Stimulated activated CD4-positive, alpha-beta T cell treated with anti-CD3 and anti-CD28 coated beads, Interleukin-4, amount 100 ng/mL, for 4 hours (primary cell): Measurements from ENCODE around the gene DDIT3.
"Not testable (repeated sequence)": the region's sequence is repeated elsewhere in the genome, so short reads cannot be mapped to it uniquely, and the experiment has no call there.

Experiments used
- DNase-seq, 2 experiments: peaks; one replicate each; pipeline ENCODE4 v3.0.0-alpha.2; 2020

DDIT3 gene

GRCh38 chr12:57524814-57525614 lies 4.7 kb upstream of the DDIT3 start:
- DNase-seq = no peak

DNA sequence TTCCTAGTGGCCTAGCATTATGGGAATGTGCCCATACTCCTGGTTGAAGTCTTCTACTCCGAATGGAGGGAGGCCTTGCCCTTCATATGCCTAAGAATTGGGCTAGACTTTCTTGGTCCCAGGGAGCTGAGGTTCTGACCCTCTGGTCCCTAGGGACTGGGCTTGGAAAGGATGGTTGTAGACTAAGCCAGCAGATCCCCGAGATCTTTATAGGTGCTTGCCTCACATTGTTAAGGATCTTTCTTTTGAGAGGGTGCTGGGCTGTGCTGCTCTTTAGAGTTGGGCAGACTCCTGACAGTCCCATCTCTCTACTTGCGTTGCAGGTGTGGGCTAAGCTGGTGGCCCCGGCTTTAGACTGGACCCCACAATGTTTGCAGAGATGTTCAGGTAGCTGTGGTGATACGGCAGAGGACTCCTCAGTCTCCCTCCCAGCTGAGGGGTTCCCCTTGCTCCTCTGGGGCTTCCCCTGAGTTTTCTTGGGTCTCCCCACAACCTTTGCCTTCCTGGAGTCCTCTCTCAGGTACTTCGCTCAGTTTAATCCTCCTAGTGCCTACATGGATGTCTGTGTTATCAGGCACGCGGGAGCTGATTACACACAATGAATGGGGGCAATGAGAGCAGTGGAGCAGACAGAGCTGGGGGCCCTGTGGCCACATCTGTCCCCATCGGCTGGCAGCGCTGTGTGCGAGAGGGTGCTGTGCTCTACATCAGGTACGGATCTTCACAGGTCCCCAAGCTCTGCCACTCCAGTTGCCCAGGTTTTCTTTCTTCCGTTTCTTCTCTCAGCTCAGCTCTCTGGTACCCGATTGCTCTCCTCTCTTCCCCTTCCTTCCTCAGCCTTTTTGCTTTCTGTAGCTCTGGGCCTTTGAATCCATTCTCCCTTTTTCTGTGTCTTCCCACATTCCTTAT lies 3.6 kb upstream of the DDIT3 start:
- no peak for DNase-seq

DNA sequence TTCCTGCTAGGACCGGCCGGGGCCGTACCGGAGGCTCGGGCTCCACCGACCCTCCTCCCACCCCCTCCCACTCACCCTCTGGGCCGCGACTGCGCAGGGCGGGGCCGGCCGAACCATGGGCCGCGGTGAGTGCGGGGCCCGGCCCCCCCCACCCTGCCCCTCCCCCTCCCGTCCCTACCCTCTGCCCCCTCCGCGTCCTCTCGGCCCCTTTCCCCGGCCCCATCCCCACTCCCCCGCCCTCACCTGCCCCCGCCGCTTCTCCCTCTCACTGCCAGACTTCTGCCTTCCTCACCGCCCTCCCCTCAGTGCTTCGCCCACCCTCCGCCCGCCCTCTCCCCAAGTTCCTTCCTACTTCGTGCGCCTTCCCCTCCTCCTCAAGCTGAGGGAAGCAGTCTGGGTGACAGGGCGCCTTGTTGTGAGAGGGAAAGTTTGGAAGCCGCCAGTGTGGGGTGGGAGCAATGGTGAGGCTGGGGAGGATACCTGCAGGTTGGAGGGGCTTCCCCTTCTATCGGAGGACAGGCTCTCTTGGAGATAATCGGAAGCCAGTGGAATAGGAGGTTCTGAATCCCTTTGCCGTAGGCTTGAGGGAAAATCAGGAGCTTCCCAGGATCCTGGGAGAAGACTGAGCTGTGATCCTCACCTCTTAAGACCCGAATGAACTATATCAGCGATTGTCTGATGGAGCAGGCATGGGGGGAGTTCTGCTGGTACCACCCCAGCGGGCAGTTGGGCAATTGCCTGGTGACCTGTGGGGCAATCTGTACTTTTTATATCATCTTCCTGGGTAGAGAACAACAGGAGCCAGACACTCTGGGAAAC lies 2.8 kb upstream of the DDIT3 start:
- peak in 1 of 2 experiments; percentile 64 for DNase-seq

GRCh38 chr12:57522011-57522886 lies 1.9 kb upstream of the DDIT3 start, which contains the start of gene MBD6:
TSS of gene MBD6 (plus strand) at chr12:57522824. CDS start at chr12:57524304, 1,480 bp downstream.
- peak; percentile 87 for DNase-seq

- no peak for DNase-seq
Observed at GRCh38 chr12:57521525-57522010, 1.3 kb upstream of the DDIT3 start.

DNA sequence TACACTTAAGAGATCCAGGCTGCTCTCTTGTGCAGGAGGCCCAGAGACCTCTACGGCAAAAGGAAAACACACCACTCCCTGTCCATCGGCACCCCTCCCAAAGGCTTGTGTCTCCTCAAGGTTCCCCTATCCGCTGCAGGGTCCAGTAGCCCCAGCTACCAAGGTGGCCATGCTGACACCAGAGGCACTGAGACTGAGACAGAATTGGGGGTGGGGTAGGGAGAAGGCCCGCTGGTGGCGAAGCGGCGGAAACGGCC lies 590 bp downstream of the DDIT3 start:
- DNase-seq = peak; percentile 15 to 23

DNA sequence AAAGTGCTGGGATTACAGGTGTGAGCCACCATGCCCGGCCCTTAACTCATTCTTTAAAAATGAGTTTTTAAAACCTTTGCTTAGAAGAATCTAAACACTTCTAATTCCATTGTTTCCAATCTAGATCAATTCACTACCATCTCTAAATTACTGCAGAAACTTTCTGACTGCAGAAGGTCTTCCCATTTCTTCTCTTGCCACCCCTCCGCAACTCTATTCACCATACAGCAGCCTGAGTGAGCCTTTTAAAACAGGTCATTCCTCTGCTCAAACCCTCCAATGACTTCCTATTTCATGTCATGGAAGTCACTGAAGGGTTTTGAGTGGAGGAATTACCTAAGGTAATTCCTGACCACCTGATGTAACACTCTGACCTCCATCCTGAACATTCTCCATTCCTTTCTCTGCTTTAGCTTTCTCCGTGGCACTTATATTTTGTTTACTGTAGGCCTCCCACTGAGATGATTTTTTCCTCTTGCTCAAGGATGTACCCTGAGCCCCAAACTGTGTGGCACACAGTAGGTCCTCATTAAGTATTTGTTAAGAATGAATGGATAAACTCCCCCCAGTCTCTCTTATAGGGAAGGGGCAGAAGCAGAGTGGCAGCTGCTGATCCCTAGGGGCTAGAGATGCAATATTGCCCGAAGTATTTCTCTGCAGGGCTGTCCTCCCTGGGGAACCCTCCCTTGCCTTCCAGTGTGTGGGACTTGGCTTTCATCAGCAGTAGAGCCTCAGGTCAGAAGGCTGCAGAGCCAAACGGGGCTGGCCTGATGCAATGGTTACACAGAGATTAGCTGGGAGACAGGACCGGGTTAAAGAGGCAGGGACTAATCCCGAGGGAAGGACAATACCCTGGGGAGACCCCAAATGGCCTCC lies 1.2 kb downstream of the DDIT3 start:
- DNase-seq = no peak

- no peak for DNase-seq
Observed at GRCh38 chr12:57518176-57518919, 2.0 kb downstream of the DDIT3 start.

DNA sequence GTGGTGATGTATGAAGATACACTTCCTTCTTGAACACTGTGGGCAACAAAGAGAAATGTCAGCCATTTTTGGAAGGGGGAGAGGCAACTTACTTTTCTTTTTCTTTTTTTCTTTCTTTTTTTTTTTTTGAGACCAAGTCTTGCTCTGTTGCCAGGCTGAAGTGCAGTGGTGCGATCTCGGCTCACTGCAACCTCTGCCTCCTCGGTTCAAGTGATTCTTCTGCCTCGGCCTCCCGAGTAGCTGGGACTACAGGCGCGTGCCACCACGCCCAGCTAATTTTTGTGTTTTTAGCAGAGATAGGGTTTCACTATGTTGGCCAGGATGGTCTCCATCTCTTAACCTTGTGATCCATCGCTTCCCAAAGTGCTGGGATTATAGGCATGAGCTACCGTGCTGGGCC lies 2.6 kb downstream of the DDIT3 start:
- not testable (repeated sequence) for DNase-seq

DNA sequence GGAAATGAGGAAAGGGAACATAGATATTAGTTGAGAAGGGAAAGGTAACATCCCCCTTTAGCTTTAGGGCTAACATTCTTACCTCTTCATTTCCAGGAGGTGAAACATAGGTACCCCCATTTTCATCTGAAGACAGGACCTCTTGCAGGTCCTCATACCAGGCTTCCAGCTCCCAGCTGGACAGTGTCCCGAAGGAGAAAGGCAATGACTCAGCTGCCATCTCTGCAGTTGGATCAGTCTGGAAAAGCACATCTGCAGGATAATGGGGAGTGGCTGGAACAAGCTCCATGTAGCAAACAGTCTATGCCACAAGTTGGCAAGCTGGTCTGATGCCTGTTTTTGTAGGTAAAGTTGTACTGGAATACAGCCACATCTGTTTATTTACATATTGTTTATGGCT lies 3.1 kb downstream of the DDIT3 start:
- no peak for DNase-seq

DNA sequence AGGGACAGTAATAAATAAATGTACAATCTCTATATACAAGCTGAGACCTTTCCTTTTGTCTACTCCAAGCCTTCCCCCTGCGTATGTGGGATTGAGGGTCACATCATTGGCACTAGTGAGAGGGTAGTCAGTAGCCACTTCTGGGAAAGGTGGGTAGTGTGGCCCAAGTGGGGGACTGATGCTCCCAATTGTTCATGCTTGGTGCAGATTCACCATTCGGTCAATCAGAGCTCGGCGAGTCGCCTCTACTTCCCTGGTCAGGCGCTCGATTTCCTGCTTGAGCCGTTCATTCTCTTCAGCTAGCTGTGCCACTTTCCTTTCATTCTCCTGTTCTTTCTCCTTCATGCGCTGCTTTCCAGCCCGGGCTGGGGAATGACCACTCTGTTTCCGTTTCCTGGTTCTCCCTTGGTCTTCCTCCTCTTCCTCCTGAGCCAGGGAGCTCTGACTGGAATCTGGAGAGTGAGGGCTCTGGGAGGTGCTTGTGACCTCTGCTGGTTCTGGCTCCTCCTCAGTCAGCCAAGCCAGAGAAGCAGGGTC lies 3.6 kb downstream of the DDIT3 start:
- no peak for DNase-seq

- DNase-seq = no peak
Observed at GRCh38 chr12:57515934-57516541, 4.3 kb downstream of the DDIT3 start.

- DNase-seq = no peak
Observed at GRCh38 chr12:57515408-57515933, 4.8 kb downstream of the DDIT3 start.

- no peak for DNase-seq
Observed at GRCh38 chr12:57514720-57515407, 5.5 kb downstream of the DDIT3 start.

DNA sequence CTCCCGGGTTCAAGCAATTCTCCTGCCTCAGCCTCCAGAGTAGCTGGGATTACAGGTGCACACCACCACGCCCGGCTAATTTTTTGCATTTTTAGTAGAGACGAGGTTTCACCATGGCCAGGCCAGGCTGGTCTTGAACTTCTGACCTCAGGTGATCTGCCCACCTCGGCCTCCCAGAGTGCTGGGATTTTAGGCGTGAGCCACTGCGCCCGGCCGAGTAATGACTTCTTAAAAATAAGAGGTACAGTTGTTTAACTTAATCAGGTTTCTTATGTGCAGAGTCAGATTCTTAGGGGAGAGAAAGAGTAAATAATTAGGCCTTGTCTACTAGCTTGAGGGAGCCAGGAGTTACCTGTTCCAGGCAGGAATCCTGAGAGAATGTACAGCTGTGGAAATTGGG lies 6.1 kb downstream of the DDIT3 start:
- DNase-seq = not testable (repeated sequence)

- not testable (repeated sequence) for DNase-seq
Observed at GRCh38 chr12:57513677-57514076, 6.6 kb downstream of the DDIT3 start.

DNA sequence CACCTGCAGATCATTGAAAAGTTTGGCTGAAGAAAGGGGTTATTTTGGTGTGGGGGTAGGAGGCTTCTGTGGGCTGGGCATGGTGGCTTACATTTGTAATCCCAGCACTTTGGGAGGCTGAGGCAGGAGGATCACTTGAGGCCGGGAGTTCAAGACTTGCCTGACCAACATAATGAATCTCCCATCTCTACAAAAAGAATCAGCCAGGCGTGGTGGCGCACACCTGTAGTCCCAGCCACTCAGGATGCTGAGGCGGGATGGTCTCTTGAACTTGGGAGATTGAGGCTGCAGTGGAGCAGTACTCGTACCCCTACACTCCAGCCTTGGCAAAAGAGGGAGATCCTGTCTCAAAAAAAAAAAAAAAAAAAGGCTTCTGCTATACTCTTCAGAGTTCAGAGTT lies 7.0 kb downstream of the DDIT3 start:
- no peak for DNase-seq

DNA sequence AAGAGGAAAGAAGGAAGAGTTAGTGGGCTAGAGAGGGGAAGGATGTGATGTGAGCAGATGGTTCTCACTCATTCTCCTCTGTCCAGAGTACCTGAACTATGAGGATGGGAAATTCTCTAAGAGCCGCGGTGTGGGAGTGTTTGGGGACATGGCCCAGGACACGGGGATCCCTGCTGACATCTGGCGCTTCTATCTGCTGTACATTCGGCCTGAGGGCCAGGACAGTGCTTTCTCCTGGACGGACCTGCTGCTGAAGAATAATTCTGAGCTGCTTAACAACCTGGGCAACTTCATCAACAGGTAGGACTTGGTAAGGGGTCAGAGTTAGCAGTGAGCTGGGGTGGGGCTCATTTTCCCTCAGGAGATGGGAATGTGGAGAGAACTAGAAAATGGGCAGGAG lies 7.6 kb downstream of the DDIT3 start:
- DNase-seq = no peak
